Left cardiac atrium (tissue), 4 donors: Measurements from ENCODE around the gene NUDT7. TPM values are rescaled to one million over a fixed set of nuclear protein-coding genes. Genes with fewer than 3 reads are reported as not detected.

Experiments
- ATAC-seq, 2 donors: fragments of 200-7000 bp; cut with Tn5 transposase; one replicate each; pipeline ENCODE4 v1.9.1; 2020; ENCODE audit warnings: mild to moderate bottlenecking in 2 of 2, moderate library complexity in 2 of 2
- DNase-seq: peaks from one replicate; pipeline ENCODE4 v3.0.0-alpha.2; 2020
- intact Hi-C, 2 donors: fragments of 100-400 bp; cut with DNase I; formaldehyde crosslinking; loops; one replicate each; pipeline versions ENCODE4 v1.14.1 to v1.15.1; 2022 to 2023
- long read RNA-seq: library from polyadenylated mRNA; unstranded; transcript quantifications from one replicate; pipeline ENCODE4 v2.0.0, GENCODE V29; 2021
- total RNA-seq, 2 donors: library from RNA; stranded (reverse); fragmentation: NEBNext Ultra II Directional; extraction: Animal tissue kit (Norgen Biotek cat#: 25700); gene quantifications; one replicate each; pipeline ENCODE4 v1.2.1, GENCODE V29; 2021
- donor health status: DM: no; HTN: yes; CAD: no.
- donor health status: DM: no; HTN: yes; CAD: no; lungs with severe emphysema.
- donor health status: DM: yes; HTN: yes; CAD: no.
- donor health status: Dilated cardiomyopathy.

Gene NUDT7
- total RNA-seq: 10 to 100 TPM; 19.3 to 25.8 TPM
- long read RNA-seq, transcript NUDT7-202 (3 exons, 930 nt): major isoform, 6 of 24 reads
- long read RNA-seq, transcript NUDT7-205 (5 exons, 899 nt): minor isoform, 5 of 24 reads
- long read RNA-seq, partial matches to known transcripts: 3 of 24 reads
- long read RNA-seq, other reads (novel, unspliced or antisense): 9 of 24 reads

DNA sequence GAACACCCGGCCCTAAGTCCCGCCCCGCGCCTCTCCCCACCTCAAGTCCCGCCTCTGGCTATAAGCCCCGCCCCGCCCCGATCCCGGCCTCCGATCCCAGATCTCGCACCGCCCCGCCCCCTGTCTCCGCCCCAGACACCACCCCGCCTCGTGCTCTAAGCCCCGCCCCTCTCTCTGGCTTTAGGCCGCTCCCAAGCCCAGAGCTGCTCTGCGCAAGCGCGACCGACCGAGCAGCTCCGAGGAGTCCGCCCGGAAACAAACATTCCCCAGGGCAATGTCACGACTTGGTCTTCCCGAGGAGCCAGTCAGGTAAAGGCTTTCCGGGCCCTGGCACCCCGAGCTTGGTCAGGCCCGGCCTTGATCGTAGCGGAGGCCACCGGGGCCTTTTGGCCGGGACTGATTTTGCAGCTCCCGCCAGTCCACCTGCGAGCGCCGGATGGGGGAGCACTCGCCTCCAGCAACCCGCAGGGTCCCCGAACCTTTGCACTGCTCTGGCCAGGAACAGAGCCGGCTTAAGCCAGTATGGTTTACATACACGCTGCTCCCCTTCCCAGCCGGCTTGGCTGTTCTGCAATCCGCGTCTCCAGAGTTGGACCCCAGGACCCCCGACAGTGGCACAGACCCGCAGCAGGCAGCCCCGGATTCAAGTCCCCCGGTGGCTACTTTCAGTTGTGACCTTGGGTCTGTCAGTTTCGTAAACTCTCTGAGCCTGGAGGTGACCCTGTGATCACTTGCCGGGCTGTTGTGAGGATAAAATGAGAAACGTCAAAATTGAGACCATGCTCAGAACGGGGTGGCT, at the start of gene NUDT7:
Gene NUDT7, plus strand, starts transcription at position 206 of the 799 bp plus-strand sequence. Its CDS starts 69 bp downstream, at position 275.
- DNase-seq (peak; percentile 100), ATAC-seq (peak; percentile 99)
- intact Hi-C loops: no loop called here

- intact Hi-C loops: loop anchor here (1.0 to 10.0 kb wide), 4 partner anchors 296 to 420 kb away; partner anchors contain the start of gene WWOX (in 1 of the 2)
- no peak for ATAC-seq
- DNase-seq: no peak
Observed at GRCh38 chr16:77674888-77675287, 47.4 kb upstream of the NUDT7 start.

DNA sequence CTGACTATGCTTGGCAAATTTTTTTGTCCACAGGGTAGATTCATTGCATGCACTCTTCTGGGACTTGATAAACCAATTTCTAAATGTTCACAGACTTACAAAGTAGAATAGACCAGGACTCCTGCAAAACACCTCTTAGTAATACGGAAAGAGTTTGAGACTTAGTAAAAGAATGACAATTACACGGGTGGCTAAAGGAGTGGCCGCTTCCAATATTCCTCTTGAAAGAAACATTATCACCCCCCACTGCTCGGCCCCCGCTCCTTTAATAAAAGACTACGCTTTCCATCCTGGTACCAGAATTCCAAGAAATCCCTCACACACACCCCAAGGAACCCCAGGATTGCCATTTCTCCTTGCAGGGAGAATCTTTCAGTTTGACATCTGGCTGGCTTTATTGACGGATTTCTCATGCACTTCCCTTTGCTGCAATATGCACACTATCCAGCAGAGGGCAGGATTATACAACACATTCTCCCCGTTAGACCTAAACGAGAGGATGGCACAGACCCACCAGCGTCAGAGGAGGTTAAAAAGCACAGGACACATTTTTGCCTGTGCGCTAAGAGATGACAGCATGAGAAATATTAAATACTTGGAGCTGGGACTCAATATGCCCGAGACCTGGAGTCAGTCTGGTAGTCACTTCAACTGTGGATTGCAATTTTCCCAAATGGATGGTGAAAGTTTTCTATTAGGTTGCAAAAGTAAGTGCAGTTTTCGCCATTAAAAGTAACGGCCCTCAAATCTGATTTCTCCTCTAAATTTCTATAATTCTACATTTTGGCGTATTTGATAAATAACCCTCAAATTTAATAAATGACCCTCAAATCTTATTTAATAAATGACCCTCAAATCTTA, 46.6 kb upstream of the NUDT7 start:
- peak; percentile 54 for DNase-seq
- ATAC-seq: peak; percentile 88
- intact Hi-C loops: loop anchor here (1.0 to 10.0 kb wide), 4 partner anchors 296 to 419 kb away; partner anchors contain the start of gene WWOX (in 1 of the 2)

DNA sequence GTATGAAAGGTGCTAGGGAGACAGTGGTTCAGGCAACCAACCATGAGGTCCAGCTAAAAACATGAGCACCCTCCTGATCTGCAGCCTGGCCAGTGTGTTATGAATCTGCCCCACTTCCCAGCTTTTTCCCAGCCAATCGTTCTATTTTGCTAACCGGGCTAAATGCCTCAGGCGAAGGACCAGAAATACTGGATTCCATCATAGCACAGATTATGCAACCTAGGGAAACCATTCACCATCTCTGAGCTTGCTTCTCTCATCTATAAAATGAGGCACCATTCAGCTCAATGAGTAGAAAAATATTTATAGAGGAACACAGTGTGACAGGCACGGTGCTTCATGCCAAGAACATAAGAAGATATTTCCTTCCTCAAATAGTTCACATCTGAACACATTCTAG, 45.2 kb upstream of the NUDT7 start:
- no peak for DNase-seq
- intact Hi-C loops: loop anchor here (5.0 to 10.0 kb wide), 3 partner anchors 295 to 418 kb away; partner anchors contain the start of gene WWOX (in 1 of the 2)
- ATAC-seq: no peak

DNA sequence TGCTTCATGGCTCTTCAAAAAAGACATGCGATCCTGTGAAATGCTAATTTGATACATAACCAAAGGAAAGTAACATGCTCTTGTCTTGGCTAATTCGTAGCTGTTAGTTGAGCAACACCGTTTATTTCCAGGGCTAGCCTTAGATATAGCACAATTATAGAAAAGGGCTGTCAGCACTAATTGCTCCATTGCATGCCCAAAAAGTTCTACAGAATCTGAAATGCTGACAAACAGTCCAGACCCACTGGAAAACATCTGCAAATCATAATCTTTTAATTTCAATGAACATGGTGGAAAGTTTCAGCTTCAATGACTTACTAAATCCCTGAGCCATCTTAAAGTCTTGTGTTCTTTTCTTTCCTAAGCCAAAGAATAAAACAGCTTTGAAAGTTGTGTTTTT, 42.9 kb upstream of the NUDT7 start:
- no peak for DNase-seq
- intact Hi-C loops: loop anchor here (5.0 to 10.0 kb wide), 3 partner anchors 293 to 415 kb away; partner anchors contain the start of gene WWOX (in 1 of the 2)
- no peak for ATAC-seq

- intact Hi-C loops: loop anchor here (5.0 to 10.0 kb wide), 3 partner anchors 292 to 415 kb away; partner anchors contain the start of gene WWOX (in 1 of the 2)
- DNase-seq (no peak), ATAC-seq (no peak)
Observed at GRCh38 chr16:77679901-77680300, 42.4 kb upstream of the NUDT7 start.

- no peak for DNase-seq
- no peak for ATAC-seq
- intact Hi-C loops: no loop called here
Observed at GRCh38 chr16:77680496-77680895, 41.8 kb upstream of the NUDT7 start.

DNA sequence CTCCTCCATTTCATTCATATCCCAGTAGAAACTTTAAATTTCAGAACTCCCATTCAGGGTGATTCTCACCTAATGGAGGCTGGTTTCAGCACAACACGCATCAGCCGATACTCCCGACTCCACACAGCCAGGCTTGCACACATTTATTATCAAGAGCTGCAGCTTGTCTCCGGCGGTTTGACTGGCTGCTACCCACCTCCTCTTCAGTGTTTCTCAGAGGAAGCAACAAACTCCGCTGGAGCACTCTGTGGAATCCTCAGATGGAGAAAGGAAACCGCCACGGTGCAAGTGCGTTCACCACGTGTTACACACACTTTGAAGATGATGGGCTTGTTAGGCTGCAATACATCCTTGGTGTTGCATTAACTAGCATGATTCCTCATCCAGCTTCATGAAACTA, 39.7 kb upstream of the NUDT7 start:
- intact Hi-C loops: no loop called here
- no peak for DNase-seq
- no peak for ATAC-seq

DNA sequence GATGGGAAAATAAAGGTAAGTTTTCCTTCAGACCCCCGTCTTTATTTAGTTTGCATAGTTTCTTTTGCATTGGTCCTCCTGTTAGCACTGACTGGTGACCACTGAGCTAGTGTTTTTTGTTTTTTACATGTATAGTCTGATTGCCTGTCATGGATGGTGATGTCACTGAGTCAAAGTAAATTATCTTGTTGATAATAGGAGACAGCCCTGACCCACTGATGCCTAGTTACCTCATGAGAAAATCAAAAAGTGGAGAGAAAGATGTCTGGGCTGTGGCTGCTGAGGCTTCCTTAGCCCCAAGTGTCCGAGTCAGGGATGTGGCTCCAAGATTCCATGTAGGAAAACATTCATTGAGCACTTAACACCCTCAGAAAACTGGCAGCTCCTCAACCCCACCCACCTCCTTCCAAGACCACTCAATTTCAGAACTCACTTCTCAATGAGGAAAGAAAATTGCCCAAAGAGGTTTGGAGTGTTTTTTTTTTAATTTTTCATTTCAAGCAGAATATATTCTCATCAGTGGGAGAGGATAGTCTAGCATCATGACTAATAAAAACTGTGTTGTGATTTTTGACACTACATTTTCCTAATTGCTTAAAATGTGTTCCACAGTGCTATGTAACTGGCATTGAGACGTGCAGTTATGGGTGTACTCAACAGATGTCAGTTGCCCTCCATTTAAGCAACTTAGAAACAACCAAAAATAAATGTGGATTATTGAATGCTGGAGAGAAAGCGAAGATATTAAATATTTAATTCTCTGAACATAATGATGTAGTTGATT, 38.7 kb upstream of the NUDT7 start:
- DNase-seq: no peak
- ATAC-seq: no peak
- intact Hi-C loops: no loop called here

GRCh38 chr16:77684181-77684526, 38.2 kb upstream of the NUDT7 start:
- intact Hi-C loops: no loop called here
- DNase-seq (no peak), ATAC-seq (no peak)

- ATAC-seq (no peak), DNase-seq (no peak)
- intact Hi-C loops: no loop called here
Observed at GRCh38 chr16:77686385-77686784, 35.9 kb upstream of the NUDT7 start.

DNA sequence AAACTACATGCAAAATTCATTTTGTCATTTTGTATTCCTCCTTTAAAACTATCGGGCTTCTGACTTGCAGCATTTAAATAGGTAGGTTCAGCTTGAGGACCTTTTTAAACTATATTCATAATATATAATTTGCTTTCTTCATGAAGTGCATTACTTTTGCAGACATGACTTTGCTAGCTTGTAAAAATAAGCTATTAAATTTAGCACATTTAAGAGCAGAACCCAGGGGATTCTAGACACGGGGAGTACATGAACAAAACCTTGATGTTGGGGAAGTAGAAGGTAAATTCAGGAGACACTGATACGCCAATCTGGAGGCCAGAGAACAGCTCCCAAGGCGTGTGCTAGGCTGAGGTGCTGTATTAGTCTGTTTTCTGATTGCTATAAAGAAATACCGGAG, 32.3 kb upstream of the NUDT7 start:
- no peak for ATAC-seq
- no peak for DNase-seq
- intact Hi-C loops: no loop called here

- ATAC-seq: no peak
- intact Hi-C loops: no loop called here
- no peak for DNase-seq
Observed at GRCh38 chr16:77690416-77690815, 31.9 kb upstream of the NUDT7 start.

DNA sequence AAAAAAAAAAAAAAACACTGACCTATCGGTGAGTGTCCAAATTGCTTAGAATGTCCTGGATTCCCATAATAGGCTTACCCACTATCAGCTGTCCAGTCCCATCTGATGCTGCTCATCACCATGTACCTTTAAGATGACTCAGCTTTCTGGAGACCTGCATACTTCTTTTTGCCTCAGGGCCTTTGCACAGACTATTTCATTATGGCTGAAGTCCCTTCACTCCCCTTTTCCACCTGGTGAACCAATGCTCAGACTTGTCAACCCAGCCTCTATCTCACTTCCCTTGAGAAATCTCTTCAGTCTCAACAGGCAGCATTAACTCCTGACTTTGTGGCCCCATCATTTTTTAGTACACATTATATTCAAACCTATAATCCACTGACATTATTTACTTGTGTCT, 29.7 kb upstream of the NUDT7 start:
- ATAC-seq (no peak), DNase-seq (no peak)
- intact Hi-C loops: no loop called here

DNA sequence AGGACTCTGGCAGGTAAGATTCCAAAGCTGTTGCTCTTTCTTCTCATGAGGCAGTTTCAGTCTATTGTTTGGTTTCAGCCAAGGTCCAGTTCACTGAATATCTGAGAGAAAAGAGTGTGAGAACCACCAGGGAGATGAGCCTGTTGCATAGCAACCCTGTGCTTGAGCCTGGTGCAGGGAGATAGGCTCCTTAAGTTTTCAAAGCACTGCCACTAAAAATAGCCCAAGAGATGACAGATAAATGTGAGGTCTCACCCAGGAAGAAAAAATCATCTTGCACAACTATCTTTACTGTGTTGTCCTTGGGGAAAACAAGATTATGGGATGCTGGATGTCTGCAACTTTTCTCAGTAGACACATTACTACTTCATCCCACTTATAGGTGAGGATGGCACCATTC, 26.2 kb upstream of the NUDT7 start:
- DNase-seq (no peak), ATAC-seq (peak in 1 of 2 donors; percentile 57)
- intact Hi-C loops: no loop called here

DNA sequence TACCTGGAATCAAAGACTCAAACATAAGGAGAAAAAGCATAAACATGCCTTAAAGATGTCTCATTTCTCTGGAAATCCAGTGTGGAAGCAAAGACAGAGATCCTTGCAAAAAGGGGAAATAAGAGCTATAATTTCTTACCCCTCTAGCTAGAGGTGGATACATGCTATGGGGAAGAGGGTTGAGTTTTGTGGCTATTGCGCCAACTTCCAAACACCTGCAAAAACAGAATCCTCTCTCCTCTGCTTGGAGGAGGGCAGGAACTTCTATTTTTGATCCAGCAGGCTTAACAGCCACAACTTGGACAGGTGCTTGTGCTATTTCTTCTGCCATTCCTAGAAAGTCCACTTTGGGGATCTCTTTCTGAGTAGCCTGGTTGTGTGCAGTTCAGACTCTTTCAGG, 21.5 kb upstream of the NUDT7 start:
- ATAC-seq (no peak), DNase-seq (no peak)
- intact Hi-C loops: no loop called here

DNA sequence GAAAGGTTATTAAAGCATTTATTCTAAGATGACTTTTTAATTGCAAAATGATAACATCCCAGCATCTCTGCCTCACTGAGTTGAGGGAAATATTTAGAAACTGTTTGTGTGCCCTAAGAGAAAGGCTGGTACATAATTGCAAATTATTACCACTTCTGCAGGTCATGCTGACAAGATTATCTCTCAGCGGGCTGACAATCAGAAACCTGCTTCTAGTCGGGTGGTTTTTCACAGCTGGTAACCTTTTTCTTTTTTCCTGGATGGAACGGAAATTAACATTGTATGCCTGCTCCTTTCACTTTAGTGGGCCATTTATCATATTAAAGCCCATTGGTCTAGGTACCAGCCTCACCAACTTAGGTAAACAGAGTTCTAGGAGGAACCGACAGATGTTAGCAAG, 17.0 kb upstream of the NUDT7 start:
- DNase-seq (no peak), ATAC-seq (no peak)
- intact Hi-C loops: no loop called here

DNA sequence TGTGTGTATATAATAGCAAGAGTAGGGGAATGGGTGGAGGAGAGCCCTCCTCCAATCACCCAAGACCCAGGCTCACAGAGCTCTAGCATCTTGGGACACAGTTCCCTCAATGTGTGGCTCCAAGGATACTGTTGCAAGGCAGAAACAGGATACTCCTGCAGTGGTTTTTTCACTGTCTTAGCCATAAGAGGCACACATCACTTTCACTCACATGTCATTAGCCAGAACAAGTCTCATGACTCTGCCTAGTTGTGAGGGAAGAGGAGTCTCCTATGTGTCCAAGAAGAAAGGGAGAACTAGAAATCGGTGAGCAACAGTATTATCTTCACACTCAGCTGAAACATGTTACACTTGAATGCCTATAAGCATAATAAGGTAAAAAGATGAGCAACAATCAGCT, 11.1 kb upstream of the NUDT7 start:
- DNase-seq (no peak), ATAC-seq (no peak)
- intact Hi-C loops: no loop called here

DNA sequence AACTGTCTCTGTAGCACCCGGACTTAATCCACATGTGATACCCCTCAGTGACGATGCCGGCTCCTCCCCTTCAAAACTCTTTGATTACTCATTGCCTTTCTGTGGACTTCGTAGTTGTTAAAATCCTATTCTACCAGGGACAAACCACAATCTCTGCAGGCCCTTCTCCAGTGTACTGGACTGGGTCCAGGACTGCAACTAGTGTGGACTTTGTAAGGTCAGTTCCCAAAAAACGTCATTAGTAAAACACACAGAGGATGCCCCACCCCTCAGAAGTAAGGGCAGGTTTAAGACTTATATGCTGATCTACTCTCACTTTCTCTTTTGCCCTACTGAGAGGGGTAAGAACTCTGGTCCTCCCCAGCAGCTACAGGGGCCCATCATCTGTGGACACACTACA, 10.5 kb upstream of the NUDT7 start:
- no peak for ATAC-seq
- intact Hi-C loops: no loop called here
- DNase-seq: no peak
